ACHN (cell line): ENCODE data around the gene OR2A25.
A peak's percentile ranks its signal among the peaks of the same experiment; 100 is the strongest.

Experiments used
- DNase-seq: peaks from one replicate; pipeline ENCODE4 v3.0.0-alpha.2; 2015
- in situ Hi-C: cut with HindIII; loops from 2 replicates; pipeline ENCODE4 v1.10.0; 2017; ENCODE audit warnings: low sequenced_read_pairs, low pct_ligation_motif_present, low pct_unique_long_range_greater_than_20kb

OR2A25 gene, protein sequence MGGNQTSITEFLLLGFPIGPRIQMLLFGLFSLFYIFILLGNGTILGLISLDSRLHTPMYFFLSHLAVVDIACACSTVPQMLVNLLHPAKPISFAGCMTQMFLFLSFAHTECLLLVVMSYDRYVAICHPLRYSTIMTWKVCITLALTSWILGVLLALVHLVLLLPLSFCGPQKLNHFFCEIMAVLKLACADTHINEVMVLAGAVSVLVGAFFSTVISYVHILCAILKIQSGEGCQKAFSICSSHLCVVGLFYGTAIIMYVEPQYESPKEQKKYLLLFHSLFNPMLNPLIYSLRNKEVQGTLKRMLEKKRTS

DNA sequence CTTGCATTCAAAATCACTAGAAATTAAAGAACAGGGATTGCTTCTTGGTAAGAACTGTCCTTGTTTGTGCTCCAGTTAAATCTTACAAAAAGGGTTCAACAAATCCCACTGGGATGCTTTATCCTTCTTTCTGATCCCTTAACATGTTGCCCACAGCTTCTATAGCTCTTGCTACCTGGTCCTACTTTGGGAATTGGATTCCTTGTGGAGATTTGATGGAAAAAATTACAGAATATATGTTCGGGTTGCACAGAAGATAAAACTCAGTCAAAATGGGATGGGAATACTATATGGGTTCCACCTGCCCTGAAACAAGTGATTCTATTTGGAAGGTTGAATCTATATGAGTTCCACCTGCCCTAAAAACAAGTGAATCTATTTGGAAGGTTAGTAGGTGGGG is at the start of gene OR2A25:
Gene OR2A25, plus strand, starts transcription at position 301 of the 400 bp plus-strand sequence. CDS start 4,409 bp downstream, outside the sequence.
- in situ Hi-C loops: no loop called here
- DNase-seq: no peak

DNA sequence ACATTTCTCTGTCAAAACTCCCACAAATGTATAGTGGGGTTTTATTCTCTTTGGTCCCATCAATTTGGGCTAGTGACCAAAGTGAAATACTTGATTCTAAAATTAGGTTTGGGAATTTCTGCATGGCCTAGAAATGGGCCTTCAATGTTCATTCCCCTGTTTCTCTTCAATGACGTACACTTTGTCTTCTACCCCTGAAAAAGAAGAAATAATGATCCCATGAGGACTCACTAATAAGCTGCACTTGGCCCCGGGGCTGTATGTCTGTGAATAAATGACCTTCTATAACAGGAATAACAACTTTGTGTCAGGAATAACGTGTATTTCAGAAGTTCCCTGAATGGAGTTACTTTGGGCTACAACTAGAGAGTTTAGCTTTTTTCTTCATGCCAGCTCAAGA is 49.3 kb upstream of the OR2A25 start:
- DNase-seq: no peak
- in situ Hi-C loops: no loop called here

DNA sequence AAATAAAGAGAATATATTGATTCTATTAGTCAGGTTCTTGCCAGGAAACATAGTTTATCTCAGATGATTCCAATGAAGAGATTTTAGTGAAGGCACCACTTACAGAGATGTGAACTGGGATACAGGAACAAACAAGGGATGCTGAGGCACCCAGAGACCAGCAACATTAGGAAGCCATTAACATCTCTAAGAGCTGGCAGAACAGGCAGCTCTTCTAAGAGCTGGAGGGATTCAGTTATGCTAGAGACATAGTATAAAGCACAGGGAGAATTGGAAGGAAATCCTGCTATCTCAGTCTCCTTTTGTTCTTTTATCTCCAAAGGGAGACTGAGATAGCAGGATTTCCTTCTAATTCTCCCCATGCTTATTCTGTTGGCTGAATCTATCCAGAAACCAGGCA is 47.4 kb upstream of the OR2A25 start:
- DNase-seq: no peak
- in situ Hi-C loops: no loop called here

DNA sequence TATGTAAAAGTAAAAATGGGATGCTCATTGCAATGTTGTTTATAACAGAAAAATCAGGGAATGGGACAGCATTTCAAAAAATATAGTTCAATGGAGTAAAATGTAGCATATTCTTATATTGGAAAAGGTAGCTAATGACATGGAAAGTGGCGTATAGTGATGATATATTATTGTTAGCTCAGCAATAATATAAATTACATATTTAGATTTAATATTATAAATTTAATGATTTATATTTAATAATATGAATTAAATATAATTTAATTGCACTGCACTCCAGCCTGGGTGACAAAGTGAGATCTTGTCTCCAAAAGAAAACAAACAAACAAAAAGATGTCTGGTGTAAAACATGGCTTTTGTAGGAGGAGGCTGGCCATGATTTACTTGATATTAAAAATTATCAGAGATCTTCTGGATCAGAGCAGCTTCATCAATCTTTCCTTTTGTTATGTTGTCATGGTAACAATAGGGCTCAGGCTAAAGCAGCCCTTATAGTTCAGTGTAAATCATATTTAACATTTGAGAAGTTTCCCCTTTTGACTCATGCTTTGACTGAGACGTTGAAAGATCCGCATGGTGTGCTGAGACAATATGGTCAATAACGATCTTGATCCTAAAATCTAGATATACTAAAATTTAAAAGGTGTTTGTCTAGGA is 46.3 kb upstream of the OR2A25 start:
- no peak for DNase-seq
- in situ Hi-C loops: no loop called here

DNA sequence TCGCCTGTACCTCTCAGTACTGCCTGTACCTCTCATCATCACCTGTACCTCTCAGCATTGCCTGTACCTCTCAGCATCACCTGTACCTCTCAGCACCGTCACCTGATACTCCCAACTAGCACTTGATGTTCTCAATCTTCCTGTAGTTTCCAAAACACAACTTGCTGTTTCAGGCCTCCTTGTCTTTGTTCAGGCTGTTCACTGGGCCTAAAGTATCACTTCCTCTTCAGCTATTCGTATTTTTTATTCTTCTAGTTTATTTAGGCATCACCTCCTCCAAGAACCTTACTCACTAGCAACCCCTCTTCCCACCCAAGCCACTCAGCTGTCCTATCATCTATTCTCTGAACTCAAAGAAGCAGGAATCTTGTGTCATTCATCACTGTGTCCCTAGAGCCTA is 45.4 kb upstream of the OR2A25 start:
- no peak for DNase-seq
- in situ Hi-C loops: no loop called here

DNA sequence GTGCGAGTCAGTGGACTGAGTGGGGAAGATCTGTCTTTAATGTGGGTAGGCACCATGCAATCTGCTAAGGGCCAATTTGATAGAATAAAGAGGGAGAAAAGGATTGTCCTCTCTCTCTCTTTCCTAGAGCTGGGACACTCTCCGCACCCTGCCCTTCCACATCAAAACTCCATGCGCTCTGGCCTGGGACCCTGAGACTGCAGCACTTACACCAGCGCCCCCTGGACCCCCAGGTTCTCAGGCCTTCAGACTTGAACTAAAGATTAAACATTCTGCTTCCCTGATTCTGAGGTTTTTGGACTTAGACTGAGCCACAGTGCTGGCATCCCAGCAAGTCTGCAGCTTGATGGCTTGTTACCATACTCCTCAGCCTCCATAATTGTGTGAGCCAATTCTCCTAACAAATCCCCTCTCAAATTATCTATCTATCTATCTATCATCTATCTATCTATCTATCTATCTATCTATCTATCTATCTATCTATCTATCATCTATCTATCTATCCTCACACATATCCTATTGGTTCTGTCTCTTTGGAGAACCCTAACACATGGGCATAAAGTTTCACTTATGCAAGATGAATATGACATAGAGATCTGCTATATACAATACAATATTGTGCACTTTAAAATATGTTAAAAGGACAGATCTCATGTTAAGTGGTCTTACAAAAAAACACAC is 43.3 kb upstream of the OR2A25 start:
- in situ Hi-C loops: no loop called here
- DNase-seq: no peak

DNA sequence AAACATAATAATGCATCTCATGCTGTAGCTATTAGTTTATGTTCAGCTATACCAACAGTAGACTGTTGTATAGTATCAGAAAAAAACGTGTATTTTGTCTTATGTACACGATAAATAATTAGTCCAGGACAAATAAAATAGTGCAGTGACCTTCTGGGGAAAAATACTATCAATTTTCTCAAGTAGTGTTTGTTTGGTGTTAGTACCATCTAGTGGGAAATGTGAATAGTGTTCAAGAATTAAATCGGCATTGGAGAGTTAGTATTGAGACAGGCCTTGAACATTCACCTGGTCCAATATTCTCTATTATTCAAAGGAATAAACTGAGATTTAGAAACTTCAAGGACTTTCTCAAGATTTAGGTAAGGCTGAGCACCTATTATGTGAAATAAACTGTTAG is 42.5 kb upstream of the OR2A25 start:
- DNase-seq: peak; percentile 64
- in situ Hi-C loops: no loop called here

DNA sequence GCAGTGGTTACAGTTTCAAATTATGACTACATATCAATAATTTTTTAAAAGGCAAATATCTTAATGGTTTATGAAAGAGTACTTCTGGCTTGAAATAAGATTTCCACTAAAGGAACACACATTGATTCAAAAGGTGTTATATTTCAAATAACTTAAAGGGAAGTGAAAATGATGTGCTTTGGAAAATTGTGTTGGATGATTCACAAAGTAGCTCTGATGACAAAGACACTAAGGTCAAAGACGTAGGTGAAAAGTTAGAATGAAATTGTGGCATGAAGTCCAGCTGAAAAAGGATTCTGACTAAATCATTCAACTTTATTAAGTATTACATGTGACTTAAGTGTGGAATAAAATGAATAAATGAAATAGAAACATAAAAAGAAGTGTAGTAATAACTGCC is 41.6 kb upstream of the OR2A25 start:
- in situ Hi-C loops: no loop called here
- no peak for DNase-seq

DNA sequence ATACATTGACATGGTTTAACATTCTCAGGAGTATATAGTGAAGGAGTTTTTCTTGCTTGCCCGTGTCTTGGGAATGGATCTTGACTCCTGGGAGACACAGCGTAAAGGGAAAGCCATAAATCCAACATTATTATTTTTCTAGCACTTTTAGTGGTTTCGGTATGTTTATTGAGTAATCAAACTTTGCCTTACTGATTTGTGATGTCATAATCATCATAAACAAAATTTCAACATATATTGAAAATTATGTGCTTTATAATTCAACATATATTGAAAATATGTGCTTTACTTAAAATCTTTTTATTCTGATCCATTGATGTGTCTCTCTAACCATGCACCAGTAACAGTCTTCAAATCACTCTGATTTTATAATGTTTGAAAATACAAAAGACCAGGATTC is 41.1 kb upstream of the OR2A25 start:
- DNase-seq: no peak
- in situ Hi-C loops: no loop called here

DNA sequence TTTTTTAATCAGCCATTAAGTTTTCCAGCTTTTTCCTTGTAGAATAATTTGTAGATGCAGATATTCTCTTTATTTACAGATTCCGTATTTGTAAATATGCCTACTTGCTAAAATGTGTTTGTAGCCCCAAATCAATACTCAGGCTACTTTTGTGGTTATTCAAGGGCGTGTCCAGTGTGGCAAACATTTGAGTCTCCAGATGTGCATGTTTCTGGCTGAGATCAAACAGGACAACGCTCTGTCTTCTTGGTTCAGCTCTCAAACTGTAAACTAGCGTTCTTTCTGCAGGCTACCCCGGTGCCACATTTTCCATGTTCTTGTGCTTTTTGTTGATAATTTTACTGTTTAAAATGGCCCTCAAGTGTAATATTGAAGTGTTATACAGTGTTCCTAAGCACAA is 37.1 kb upstream of the OR2A25 start:
- no peak for DNase-seq

DNA sequence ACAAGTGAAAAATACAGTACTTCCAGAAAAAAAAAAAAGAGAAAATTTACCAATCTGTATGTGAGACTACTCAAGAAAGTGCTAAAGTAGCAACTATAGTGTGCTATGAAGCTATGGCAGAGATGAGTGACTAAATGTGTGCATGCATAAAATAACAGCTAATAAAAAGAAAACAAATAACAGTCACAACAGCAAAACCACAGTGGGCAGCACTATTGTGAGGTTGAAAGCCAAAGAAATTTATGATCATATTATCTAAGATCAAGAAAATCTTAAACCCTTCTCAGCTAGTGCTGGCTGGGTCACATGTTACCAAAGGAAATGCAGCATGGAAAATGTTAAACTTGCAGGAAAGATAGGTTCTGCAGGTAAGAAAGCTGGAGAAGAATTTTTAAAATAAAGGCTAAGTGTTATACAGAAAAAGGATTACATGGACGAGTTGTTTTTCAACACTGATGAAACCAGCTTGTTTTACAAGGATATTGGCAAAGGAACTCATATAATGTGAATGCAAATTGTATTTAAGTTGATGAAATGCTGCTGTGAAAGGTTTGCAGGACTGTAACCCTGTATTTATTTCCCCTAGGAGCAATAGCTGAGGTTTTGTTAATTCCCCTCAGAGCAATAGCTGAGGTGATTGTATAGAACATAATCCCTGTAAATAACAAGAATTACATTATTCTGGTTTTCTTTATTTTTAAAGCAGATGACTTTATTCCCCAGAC is 36.5 kb upstream of the OR2A25 start:
- no peak for DNase-seq
- in situ Hi-C loops: no loop called here

More for the DNA sequence above, 37.1 kb upstream of the OR2A25 start:
- in situ Hi-C loops: no loop called here

DNA sequence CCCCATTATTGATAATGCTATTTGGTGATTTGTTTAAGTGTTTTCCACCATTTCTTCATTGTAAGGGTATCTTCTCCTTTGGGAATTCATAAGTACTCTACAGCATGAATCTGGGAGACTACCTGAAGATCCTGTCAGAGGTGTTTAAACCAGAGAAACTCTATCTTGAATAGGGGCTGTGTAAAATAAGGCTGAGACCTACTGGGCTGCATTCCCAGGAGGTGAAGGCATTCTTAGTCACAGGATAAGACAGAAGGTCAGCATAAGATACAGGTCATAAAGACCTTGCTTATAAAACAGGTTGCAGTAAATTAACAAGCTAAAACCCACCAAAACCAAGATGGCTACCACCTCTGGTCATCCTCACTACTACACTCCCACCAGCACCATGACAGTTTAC is 34.2 kb upstream of the OR2A25 start:
- in situ Hi-C loops: no loop called here
- no peak for DNase-seq

DNA sequence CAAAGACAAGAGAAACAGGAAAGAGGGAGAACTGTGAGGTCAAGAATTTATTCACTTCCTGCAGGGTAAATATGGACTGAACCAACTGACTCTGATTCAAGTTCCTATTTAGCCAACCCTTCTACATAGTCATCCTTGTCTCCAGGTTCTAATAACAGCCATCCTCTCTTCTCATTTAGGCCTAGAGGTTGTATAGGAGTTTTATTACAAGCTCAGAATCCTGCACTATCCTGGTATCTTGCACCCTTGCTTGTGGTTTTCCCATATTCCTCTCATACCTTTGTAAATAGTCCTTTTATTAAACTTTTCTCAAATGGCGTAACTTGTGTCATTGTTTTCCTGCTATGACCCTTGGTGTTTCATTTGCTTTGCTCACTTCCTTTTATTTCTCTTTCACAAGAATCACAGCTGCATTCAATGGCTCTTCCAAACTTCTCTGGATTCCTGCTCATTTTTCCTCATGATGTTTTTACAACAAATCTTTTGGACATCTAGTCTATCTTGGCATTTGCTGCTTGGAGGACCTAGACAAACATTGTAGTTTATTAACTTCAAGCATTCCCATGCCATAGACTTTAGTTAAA is 33.2 kb upstream of the OR2A25 start:
- DNase-seq: no peak
- in situ Hi-C loops: no loop called here

DNA sequence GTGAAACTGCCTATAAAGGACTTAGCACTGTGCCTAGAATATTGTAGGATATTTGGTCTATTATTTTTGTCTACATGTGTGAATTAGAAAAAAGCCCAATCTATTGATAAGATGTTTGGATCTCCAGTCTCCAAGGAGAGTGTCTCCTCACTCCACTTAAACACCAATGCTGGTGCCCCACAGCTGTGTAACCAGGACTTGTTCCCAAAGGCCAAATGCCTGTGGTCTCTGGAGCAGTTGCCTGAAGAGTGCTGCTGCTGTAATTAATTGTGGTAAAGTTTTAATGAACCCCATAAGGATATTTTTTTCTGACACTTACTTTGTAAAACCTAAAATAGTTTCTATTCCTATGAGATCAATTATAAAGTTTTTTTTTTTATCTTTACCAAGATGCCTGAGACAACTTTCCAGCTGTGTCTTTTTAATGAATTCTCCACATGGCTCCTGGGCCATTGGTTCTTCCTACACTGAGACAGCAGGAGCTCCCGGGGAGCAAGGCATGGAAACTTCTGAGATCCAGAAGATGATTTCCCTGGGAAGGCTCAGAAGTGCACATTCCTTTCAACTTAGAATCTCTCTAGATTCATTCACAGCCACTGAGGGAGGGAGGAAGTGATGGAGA is 32.1 kb upstream of the OR2A25 start:
- DNase-seq: no peak
- in situ Hi-C loops: no loop called here

DNA sequence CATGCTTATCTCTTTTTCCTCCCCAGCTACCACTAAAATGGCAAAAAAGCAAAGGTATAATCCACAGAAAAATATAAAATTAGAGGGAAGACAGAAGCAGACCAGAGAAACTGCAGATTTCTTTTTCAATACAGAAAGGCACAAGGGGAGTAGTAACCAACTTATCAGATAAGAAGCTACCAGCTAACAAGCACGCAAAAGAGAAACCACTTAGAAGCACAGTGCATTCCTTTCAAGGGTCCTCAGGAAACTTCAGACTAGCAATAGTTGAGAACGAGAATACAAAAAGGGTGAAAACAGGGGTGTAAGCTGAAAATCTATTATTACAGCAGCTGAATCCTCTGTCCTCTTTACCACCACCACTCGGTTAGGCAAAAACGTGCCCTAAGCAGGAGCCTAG is 30.7 kb upstream of the OR2A25 start:
- in situ Hi-C loops: no loop called here
- no peak for DNase-seq

DNA sequence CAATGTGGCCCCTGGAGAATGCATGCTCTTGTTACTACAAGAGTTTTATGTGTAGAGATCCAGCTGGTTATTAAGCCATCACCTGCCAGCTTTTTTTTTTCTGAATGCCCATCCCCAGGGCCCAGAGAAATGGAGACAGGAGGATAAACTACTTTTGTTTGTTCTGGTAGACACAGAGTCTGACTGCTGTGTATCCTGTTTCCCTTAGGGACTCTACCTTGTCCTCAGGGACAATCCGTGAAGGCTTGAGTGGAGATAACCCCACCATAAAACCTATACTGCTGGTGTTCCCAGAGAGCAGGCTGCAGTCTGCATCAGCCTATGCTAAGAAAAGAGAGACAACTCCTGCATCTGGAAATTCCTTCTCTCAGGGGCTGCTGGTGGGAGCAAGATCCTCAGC is 21.0 kb upstream of the OR2A25 start, which contains the start of gene OR2A5:
Gene OR2A5, plus strand, starts transcription at position 301 of the 400 bp plus-strand sequence. CDS start 1,454 bp downstream, outside the sequence.
- no peak for DNase-seq

DNA sequence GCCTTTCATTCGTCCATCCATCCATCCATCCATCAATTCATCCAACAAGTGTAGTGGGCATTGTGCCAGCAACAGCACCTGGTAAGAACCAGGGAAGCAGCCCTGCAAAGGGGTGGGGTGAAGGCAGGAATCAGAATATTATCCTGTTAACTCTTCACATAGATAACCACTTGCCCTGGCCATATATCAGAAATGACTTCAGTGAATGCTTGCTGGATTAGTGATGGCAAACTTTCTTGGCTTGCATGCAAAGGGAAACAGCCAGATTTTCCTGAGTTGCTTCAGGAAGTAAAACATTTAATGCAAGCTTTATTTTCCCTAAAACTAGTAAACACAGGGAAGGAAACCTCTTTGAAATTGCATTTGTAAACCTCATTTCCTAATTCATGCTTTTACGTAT is 20.1 kb upstream of the OR2A25 start:
- DNase-seq: no peak
- in situ Hi-C loops: no loop called here

More for the DNA sequence above, 21.0 kb upstream of the OR2A25 start, which contains the start of gene OR2A5:
- in situ Hi-C loops: no loop called here

DNA sequence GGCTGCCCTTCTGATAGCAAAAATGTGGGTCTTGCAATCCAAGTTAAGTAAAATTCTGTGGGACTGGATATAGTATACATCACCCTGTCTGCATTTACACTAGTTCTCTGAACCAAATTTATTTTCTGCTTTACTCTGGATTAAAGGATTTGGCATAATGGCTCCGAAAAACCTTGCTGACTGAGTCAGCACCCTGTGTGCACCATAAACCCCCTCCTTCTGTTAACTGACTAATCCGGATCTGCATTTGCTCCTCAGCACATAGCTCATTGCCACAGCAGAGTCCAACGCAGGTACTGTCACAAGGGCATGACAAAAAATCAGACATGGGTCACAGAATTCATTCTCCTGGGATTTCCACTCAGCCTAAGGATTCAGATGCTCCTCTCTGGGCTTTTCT is 19.5 kb upstream of the OR2A25 start:
- DNase-seq: no peak
- in situ Hi-C loops: no loop called here
